GM19351 (cell line): ENCODE results near the gene VRK3.
"Not testable (repeated sequence)": the region's sequence is repeated elsewhere in the genome, so short reads cannot be mapped to it uniquely, and the experiment has no call there.

ENCODE experiments used
- ATAC-seq: cut with Tn5 transposase; IDR thresholded peaks from one replicate; pipeline ENCODE4 v1.9.1; 2021; ENCODE audit warnings: mild to moderate bottlenecking, moderate library complexity; ENCODE audit not compliant: unreplicated experiment

VRK3 gene

GRCh38 chr19:49988433-49988832, 36.7 kb downstream of the VRK3 start:
- no peak for ATAC-seq

DNA sequence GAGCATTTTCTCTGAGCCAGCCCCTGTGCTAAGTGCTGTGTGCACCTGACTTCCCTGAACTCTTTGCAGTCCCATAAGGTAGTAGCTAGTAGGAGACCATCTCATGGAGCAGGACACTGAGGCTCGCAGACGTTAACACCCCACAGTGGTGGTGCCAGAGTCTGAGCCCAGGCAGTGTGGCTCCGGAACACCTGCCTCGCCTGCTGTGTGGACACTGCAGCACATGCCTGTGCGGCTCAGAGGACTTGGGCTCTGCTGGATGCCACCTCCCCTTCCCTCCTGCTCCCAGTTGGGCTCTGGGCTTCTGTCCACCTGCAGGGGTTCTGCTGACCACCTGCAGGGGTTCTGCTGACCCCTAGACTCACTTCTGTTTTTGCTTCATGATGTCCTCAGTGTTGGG, 37.2 kb downstream of the VRK3 start:
- no peak for ATAC-seq

- no peak for ATAC-seq
Measured at GRCh38 chr19:49987159-49987698, 37.9 kb downstream of the VRK3 start.

DNA sequence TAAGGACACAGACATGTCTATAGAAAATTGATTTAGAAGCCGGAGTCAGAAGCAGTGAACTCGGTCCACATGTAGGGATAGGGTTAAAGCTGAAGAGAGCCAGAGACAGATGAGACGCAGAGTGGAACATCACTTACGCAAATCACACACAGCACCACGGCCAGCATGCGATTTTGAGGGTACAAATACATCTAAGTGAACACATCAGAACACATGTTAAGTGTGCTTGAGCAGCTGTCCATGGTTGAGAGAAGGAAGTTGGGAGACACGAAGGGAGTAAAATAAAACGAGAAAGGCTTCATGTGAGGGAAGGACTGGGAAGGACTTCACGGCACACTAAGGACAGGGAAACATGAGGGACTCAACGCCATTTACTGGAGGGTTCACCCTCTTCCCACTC, 38.8 kb downstream of the VRK3 start:
- no peak for ATAC-seq

DNA sequence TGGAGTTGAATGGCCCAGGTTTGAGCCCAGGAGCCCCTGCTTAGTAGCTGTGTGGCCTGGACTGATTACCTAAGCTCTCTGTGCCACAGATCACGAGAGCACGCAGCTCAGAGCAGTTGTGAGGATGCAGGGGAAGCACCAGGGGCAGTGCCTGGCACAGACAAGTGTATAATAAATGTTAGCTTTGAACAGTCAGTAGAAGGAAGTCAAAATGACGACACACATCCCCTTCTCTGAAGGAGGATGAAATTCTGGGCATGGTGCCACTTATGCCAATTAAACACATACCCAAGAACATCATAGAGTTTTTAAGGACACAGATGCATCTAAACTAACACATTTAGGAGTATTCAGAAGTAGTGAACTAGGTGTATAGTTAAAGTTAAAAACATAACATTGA, 39.3 kb downstream of the VRK3 start:
- no peak for ATAC-seq

DNA sequence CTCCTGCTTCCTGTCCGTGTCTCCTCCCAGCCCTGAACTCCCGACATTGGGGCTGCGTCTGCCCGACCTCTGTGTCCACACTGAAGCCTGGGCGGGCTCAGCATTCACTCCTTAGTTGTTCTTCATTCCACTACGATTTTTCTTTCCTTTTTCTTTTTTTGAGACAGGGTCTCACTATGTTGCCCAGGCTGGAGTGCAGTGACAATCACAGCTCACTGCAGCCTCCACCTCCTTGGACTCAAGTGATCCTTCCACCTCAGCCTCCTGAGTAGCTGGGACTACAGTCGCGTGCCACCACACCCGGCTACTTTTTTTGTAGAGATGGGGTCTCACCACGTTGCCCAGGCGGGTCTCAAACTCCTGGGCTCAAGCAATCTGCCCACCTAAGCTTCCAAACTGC, 40.7 kb downstream of the VRK3 start:
- ATAC-seq, result no peak

DNA sequence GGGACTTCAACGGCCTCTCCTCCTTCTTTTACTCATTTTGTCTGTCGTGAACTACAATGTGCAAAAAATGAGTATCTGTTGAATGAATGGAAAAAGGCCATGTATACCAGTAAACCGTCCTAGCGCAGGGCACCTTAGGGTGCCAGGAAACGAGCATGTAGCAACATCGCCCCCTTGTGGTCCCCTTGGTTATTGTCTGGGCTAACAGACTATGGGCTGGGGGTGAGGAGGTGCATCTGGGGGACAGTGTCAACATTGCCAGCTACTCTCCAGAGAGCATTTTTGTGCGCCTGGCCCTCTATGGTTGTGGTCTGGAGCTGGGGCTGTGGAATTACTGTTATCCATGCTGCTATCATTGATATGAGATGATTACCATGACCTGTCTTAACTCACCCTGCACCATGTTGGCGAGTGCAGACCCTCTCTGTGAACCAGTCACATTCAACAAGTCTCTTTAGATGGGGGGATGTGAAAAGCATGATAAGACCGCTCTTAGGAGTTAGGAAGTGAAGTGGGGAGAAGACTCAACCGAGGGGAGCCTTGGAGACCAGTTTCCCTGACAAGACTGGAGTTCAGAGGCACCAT, 41.4 kb downstream of the VRK3 start:
- no peak for ATAC-seq

DNA sequence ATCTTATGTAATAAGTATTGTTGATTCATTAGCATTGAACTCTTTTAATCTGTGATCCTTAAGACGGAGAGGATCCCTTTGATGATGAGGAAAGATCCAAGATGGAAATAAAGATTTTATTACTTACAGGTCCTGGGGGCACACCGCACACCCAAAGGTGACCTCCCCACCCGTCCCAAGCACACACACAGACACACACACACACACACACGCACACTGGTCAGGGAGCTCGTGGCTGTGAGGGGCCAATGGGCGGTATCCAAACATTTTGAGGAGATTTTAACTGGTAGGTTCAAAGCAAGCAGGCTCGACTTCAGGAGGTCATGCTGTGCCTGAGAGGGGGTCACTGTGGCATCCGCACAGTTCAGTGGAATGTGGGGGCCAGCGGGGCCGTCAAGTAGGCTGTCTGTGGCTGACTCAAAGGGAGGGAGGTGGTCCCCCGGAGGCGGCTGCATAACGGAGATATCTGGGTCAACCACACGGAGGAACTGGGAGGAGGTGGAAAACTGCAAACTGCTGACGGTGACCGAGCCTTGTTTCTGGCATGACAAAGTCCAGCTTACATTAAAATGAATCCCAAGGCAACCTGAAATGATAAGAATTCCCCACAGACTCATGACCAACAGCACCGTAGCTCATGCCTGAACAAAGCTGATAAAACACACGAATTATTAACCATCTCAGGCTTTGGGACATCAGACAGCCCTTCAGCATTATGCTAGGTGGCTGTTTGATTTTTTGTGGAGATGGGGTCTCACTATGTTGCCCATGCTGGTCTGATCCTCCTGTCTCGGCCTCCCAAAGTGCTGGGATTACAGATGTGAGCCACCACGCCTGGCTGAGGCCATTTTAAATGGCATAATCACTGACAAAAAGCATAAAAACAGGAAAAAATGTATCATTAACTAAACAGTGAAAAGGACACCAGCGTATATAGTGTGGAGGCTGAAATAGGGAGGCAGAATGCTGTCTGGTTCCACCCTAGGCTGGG, 43.3 kb downstream of the VRK3 start:
- ATAC-seq, result no peak

DNA sequence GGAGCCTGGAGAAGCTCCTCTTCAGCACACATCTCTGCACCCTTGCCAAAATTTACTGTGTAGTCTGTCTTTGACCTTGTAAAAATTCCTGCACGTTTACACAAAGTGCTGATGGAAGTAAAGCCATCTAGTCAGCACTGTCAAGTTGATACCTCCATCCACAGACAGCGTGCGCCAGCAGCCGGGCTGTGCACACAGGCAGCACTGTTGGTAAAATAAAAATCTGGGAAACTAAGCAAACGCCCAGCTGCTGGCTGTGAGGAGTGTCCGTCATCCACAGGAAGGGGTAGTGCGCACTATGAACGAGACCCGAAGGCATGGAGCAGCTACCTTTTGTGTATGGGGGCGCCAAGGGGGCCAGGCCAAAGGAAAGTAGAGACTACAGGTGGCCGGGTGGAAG, 46.8 kb downstream of the VRK3 start:
- ATAC-seq, result no peak

DNA sequence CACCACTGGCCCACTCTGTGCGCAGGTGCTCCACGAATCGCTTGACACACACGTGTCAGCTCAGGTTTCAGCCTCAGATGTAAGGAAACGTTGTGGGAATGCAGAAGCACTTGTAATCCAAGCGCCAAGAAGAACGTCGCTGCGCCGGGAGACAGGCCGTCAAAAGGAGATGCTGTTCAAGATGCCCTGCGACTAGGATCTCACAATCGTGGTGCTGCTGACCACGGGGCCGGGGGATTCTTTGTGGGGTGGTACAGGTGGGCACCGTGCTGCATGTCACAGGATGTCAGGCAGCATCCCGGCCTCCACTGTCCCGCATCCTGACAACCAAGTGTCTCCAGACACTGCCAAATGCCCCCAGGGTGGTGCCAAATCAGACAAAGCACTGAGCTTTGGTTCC, 47.3 kb downstream of the VRK3 start:
- ATAC-seq, result no peak

GRCh38 chr19:49977076-49977475, 48.1 kb downstream of the VRK3 start:
- ATAC-seq, result no peak

GRCh38 chr19:49976496-49976895, 48.7 kb downstream of the VRK3 start:
- no peak for ATAC-seq

- ATAC-seq, result no peak
Measured at GRCh38 chr19:49975051-49975450, 50.1 kb downstream of the VRK3 start.

DNA sequence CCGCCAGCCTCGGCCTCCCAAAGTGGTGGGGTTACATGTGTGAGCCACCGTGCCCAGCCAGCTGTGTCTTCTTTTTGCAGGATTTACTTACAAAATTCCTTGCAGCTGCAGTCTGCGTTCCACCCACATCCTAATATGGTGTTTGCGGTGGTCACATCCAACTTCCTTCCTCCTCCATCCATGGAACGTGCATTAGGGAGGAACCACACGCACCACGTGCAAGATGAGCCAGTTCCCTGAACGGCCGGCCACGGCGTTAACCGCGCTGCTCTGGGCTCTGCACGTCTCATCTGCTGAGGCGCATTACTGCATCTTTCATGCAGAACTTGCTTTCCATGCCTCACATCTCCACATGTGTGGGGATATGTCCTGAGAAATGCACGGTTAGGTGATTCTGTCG, 51.2 kb downstream of the VRK3 start:
- ATAC-seq, result no peak

DNA sequence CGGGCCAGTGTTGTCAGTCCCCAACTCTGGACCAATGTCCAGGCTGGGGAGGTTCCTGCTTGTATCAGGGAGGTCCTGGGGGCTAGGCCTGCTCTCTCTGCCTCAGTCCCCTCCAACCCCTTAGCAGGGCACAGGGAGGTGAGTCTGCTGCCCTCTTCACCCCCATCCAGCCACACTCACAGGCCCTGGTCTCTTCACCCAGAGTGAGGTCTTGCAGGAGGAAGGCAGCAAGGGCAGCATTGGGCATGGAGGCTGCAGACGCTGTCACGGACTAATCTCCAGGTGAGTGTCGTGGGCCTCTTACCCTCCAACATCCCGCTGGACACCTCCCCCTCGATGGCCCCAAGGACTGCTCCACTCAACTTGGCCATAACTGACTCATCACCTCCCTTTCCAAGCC, 52.3 kb downstream of the VRK3 start:
- no peak for ATAC-seq

DNA sequence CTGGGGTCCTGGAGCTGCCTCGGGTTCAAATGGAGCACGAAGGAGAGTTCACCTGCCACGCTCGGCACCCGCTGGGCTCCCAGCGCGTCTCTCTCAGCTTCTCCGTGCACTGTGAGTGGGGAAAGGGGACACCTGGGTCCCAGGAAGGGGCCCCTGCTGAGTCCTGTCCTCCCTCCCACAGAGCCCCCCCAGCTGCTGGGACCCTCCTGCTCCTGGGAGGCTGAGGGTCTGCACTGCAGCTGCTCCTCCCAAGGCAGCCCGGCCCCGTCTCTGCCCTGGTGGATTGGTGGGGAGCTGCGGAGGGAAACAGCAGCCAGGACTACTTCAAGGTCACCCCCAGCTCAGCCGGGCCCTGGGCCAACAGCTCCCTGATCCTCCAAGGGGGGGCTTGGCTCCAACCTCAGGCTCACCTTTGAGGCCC, 53.2 kb downstream of the VRK3 start:
- ATAC-seq, result no peak

DNA sequence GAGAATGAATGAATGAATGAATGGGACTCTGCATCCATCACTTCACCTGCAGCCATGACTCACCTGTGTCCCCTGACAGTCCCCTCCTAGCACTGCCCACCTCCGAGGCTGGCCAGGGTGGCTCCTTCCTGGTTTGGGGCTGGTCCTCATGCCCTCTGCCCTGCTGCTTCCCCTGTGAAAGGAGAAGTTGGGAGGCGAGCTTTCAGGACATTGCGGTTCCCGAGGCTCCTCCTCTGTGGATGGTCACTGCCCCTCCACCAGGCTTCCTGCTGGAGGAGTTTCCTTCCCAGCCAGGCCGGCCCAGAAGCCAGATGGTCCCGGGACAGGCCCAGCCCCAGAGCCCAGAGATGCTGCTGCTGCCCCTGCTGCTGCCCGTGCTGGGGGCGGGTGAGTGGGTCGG, 55.8 kb downstream of the VRK3 start:
- not testable (repeated sequence) for ATAC-seq

GRCh38 chr19:49968279-49968922, 56.8 kb downstream of the VRK3 start:
- no peak for ATAC-seq

DNA sequence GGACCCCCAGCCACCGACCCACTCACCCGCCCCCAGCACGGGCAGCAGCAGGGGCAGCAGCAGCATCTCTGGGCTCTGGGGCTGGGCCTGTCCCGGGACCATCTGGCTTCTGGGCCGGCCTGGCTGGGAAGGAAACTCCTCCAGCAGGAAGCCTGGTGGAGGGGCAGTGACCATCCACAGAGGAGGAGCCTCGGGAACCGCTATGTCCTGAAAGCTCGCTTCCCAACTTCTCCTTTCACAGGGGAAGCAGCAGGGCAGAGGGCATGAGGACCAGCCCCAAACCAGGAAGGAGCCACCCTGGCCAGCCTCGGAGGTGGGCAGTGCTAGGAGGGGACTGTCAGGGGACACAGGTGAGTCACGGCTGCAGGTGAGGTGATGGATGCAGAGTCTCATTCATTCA, 64.2 kb downstream of the VRK3 start, which contains the start of gene SIGLEC11:
SIGLEC11 (minus strand) TSS at position 193 of the 400 bp plus-strand sequence; CDS start at position 102, 91 bp downstream.
- not testable (repeated sequence) for ATAC-seq

DNA sequence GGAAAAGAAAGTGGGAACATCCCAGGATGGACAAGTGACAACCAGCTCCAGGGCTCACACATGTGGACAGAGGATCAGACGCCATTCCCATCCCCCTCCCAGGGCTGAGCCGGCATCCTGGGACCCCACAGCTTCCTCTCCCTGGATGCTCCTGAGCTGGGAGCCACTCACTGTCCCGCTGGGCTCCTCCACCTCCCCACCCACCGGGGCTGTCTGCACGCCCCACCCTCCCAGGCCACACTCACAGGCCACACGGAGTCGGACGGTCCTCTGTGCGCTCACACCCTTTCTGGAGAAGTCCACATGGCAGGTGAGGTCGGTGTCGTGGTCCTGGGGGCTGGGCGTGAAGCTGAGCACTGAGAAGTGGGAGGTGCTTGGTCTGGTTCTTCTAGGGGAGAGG, 65.3 kb downstream of the VRK3 start:
- ATAC-seq, result not testable (repeated sequence)

DNA sequence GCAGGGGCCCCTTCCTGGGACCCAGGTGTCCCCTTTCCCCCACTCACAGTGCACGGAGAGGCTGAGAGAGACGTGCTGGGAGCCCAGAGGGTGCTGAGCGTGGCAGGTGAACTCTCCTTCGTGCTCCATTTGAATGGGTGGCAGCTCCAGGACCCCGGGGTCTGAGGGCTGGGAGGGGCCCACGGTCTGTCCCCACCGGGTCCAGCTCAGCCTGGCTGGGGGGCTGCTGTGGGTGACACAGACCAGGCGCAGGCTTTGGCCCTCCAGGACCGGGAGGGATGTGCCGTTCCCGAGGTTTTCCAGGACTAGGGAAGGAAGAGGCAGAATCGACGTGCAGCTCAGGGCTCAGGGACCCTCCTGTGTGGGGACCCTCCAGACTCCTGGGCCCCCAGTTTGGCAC, 66.6 kb downstream of the VRK3 start:
- not testable (repeated sequence) for ATAC-seq
